Measurements from ENCODE around the gene VANGL2.

DNA sequence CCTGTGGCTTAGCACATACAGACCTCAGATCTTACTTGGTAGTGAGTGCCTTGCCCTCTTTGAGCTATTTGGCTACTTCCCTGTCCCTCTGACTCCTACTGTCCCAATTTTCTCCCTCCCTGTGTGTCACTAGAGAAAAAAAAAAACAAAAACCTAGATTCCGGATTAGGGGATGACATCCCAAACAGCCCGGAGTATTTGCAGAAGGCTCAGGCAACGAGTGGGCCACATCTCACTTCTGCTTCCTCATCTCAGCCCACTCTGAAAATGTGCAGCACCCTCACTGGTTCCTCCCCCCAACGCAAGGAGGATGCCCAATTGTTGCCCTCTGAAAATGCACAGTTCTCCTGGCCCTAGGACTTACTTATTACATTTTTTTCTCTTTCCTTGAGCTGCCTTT lies 28.6 kb upstream of the VANGL2 start:
- TF ChIP-seq, protein P1, sequence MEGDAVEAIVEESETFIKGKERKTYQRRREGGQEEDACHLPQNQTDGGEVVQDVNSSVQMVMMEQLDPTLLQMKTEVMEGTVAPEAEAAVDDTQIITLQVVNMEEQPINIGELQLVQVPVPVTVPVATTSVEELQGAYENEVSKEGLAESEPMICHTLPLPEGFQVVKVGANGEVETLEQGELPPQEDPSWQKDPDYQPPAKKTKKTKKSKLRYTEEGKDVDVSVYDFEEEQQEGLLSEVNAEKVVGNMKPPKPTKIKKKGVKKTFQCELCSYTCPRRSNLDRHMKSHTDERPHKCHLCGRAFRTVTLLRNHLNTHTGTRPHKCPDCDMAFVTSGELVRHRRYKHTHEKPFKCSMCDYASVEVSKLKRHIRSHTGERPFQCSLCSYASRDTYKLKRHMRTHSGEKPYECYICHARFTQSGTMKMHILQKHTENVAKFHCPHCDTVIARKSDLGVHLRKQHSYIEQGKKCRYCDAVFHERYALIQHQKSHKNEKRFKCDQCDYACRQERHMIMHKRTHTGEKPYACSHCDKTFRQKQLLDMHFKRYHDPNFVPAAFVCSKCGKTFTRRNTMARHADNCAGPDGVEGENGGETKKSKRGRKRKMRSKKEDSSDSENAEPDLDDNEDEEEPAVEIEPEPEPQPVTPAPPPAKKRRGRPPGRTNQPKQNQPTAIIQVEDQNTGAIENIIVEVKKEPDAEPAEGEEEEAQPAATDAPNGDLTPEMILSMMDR (IDR thresholded peaks at IDR 0.05 in 2 of 3, conservative IDR thresholded peaks at IDR 0.05 in 1 of 3; ENCODE audit: insufficient read depth in 2 of 3, low read depth in 1 of 3, low read length in 3 of 3), result no peak
- no peak for TF ChIP-seq SMARCC2 (IDR thresholded peaks at IDR 0.05; ENCODE audit: low read depth)
- no peak for TF ChIP-seq FOXA1 (IDR thresholded peaks at IDR 0.05; ENCODE audit: borderline replicate concordance)
- TF ChIP-seq, protein P2, sequence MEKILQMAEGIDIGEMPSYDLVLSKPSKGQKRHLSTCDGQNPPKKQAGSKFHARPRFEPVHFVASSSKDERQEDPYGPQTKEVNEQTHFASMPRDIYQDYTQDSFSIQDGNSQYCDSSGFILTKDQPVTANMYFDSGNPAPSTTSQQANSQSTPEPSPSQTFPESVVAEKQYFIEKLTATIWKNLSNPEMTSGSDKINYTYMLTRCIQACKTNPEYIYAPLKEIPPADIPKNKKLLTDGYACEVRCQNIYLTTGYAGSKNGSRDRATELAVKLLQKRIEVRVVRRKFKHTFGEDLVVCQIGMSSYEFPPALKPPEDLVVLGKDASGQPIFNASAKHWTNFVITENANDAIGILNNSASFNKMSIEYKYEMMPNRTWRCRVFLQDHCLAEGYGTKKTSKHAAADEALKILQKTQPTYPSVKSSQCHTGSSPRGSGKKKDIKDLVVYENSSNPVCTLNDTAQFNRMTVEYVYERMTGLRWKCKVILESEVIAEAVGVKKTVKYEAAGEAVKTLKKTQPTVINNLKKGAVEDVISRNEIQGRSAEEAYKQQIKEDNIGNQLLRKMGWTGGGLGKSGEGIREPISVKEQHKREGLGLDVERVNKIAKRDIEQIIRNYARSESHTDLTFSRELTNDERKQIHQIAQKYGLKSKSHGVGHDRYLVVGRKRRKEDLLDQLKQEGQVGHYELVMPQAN (IDR thresholded peaks at IDR 0.05; ENCODE audit: borderline replicate concordance), result no peak

All from K562 (cell line).